ENCODE results near the gene AOX1. TPM values are rescaled to one million over a fixed set of nuclear protein-coding genes. Genes with fewer than 3 reads are reported as not detected.

The AOX1 gene
- total and polyA plus RNA-seq, 9 of the 15 experiments (the other 6 are each of a cell fraction or from before 2014, with no cell fraction given) = 0.10 to 0.55 (median 0.20) TPM; not detected in 6

DNA sequence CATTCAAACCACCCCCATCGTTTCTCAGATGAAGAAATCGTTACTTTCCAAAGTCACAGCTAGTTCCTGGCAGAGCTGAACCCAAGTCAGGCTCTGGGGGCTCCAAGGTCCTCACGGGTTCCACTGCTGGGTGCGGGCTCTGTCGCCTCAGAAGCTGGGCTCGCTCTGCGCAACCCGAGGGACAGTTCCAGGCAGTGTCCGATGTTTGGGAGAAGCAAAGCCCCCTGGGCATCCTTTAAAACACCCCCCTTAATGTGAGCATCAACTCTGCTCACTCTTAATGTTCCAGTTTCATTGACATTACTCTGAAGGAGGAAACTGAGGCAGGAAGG is 796 bp downstream of the AOX1 start (continued):
- TF ChIP-seq, protein P1, sequence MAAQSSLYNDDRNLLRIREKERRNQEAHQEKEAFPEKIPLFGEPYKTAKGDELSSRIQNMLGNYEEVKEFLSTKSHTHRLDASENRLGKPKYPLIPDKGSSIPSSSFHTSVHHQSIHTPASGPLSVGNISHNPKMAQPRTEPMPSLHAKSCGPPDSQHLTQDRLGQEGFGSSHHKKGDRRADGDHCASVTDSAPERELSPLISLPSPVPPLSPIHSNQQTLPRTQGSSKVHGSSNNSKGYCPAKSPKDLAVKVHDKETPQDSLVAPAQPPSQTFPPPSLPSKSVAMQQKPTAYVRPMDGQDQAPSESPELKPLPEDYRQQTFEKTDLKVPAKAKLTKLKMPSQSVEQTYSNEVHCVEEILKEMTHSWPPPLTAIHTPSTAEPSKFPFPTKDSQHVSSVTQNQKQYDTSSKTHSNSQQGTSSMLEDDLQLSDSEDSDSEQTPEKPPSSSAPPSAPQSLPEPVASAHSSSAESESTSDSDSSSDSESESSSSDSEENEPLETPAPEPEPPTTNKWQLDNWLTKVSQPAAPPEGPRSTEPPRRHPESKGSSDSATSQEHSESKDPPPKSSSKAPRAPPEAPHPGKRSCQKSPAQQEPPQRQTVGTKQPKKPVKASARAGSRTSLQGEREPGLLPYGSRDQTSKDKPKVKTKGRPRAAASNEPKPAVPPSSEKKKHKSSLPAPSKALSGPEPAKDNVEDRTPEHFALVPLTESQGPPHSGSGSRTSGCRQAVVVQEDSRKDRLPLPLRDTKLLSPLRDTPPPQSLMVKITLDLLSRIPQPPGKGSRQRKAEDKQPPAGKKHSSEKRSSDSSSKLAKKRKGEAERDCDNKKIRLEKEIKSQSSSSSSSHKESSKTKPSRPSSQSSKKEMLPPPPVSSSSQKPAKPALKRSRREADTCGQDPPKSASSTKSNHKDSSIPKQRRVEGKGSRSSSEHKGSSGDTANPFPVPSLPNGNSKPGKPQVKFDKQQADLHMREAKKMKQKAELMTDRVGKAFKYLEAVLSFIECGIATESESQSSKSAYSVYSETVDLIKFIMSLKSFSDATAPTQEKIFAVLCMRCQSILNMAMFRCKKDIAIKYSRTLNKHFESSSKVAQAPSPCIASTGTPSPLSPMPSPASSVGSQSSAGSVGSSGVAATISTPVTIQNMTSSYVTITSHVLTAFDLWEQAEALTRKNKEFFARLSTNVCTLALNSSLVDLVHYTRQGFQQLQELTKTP (IDR thresholded peaks at IDR 0.05; ENCODE audit: low read depth in 1 of 2, partially characterized antibody in 2 of 2) = no peak
- TF ChIP-seq KLF10 (CRISPR knock-in tag; IDR thresholded peaks at IDR 0.05) = no peak
- TF ChIP-seq CTBP1 (IDR thresholded peaks at IDR 0.05; ENCODE audit: borderline replicate concordance) = no peak
- no peak for TF ChIP-seq CBX5 (IDR thresholded peaks at IDR 0.05; ENCODE audit: borderline replicate concordance, low read depth)
- TF ChIP-seq TEAD4 (IDR thresholded peaks at IDR 0.05; ENCODE audit: low read length) = no peak
- TF ChIP-seq TEAD4 (CRISPR knock-in tag; IDR thresholded peaks at IDR 0.05; ENCODE audit: borderline replicate concordance) = no peak
- no peak for TF ChIP-seq NCOR1 (IDR thresholded peaks at IDR 0.05)
- TF ChIP-seq GATAD2A (IDR thresholded peaks at IDR 0.05) = no peak
- no peak for TF ChIP-seq ELF1 (tag; IDR thresholded peaks at IDR 0.05)
- TF ChIP-seq TRIM28 (IDR thresholded peaks at IDR 0.05) = no peak
- TF ChIP-seq KAT7 (CRISPR knock-in tag; IDR thresholded peaks at IDR 0.05; ENCODE audit: borderline replicate concordance) = no peak
- TF ChIP-seq KDM4B (IDR thresholded peaks at IDR 0.05; ENCODE audit: borderline replicate concordance in 2 of 2, low read depth in 1 of 2) = no peak

Data from K562 (cell line).